NCI-H2196 treated with DMSO at 0.1 percent for 48 hours (cell line): Measurements from ENCODE around the gene PARD6B.
"Not testable (repeated sequence)": the region's sequence is repeated elsewhere in the genome, so short reads cannot be mapped to it uniquely, and the experiment has no call there.

Experiments
- DNase-seq: peaks from one replicate; lab custom pipeline; 2025; ENCODE audit not compliant: unreplicated experiment; lab: John Stamatoyannopoulos, UW

Gene PARD6B

DNA sequence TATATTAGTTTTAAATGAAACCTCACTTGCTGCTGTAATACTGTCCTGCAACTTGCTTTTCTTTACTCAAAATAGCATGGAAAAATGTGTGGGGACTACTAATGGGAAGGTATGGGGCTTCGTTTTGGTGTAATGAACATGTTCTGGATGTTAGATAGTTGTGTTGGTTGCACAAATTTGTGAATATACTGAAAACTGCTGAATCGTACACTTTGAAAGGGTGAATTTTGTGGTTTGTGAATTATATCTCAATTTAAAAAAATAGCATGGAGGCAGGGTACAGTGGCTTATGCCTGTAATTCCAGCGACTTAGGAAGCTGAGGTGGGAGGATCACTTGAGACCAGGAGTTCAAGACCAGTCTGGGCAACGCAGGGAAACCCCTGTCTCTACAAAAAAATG, 65.8 kb downstream of the PARD6B start:
- DNase-seq = no peak

DNA sequence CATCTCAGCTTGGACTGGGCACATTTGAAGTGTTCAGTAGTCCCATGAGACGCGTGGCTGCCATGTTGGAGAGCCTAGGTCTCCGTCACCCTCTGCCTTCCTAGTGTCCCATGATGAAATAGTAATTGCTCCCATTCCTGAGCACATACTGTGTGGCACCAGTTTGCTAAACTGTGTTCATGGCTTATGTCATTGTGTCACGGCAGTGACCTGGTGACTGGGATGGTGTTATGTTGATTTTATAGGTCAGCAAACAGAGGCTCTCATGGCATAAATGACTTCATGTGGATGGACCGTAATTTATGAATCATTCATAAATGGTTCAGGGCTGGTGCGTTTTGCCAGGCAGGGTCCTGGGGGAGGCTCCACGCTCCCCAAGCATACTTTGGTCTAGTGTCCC, 67.3 kb downstream of the PARD6B start:
- DNase-seq = no peak

DNA sequence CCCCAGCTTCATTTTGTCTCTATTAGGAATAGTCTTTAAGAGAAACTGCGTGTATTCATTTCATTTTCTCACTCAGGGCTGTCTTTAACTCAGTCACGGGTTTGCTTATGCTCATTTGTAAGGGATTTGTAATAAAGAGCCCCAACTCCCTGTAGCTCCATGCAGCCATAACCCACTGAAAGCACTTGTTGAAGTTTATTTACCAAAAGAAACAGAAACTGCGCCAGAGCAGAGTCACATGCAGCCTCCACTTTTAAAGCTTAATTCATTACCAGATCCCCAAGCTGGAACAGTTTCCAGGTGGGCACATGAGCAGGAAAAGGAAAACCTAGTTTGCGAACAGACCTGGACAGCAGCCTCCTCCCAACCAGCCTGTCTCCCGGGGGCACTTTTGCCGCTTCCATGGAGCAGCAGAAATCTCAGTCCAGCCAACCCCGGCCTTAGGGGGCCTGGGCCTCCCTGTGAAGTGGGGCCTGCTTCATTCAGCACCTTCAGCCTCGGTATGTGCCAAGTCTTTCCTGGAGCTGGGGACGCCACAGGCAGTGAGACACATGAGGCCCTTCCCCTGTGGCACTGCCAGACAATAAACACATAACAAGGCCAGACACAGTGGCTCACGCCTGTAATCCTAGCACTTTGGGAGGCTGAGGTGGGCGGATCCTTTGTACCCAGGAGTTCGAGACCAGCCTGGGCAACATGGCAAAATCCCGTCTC, 68.0 kb downstream of the PARD6B start:
- no peak for DNase-seq

DNA sequence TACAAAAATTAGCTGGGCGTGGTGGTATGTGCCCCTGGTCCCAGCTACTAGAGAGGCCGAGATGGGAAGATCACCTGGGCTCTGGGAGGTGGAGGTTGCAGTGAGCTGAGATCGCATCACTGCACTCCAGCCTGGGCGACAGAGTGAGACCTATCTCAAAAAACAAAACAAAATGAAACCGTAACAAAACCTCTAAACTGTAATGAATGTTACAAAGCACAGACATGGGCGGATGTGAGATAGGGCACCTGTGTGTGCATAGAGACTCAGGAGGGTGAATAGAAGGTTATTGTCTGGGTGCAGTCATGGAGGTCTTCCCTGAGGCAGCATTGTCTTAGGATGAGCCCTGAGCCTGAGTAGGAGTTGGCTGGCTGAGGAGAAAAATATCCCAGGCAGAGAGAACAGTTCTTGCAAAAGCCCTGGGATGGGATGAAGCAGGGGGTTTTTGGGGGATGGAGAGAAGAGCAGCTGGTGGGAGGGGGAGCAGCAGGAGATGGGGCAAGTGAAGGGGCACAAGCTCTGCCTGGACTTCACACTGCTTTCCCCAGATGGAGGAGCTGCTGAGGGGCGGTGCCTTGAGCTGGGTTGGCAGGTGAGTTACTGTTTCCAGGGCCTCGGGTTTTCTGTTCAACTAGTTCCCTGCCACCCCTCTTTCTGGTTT, 68.6 kb downstream of the PARD6B start:
- DNase-seq = no peak

DNA sequence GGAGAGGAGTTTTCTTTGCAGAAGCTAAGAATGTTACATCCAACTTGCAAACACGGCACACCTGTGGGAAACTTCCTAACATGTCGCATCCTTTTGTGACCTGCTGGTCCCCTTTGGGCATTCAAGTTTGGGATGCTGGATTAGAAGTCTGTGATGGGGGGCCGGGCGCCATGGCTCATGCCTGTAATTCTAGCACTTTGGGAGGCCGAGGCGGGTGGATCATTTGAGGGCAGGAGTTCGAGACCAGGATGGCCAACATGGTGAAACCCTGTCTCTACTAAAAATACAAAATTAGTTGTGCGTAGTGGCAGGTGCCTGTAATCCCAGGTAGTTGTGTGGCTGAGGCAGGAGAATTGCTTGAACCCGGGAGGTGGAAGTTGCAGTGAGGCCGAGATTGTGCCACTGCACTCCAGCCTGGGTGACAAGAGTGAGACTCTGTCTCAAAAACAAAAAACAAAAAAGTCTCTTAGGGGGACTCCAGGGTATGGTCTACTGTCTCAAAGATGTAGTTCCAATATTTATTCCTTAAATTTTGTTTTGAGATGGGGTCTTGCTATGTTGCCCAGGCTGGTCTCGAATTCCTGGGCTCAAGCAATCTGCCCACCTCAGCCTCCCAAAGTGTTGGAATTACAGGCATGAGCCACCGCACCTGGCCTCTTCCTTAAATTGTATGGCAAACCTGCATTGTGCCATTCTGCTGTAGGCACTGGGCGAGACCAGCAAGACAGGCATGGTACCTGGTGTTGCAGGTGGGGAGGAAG, 69.8 kb downstream of the PARD6B start:
- DNase-seq = not testable (repeated sequence)

DNA sequence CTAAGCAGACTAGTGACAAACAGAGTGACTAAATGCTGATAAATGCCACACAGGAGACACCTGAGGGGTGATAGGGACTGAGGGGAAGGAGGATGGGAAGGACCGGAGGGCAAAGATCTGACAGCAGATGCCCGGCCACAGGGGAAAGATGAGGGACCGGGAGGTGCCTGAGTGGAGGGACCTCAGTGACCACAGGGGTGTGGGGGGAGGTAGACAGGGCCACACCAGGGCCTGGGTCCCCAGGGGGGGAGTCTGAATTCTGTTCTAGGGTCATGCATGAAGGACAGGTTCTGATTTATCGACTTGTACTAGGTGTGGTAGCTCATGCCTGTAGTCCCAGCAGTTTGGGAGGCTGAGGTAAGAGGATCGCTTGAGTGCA, 70.4 kb downstream of the PARD6B start:
- no peak for DNase-seq

DNA sequence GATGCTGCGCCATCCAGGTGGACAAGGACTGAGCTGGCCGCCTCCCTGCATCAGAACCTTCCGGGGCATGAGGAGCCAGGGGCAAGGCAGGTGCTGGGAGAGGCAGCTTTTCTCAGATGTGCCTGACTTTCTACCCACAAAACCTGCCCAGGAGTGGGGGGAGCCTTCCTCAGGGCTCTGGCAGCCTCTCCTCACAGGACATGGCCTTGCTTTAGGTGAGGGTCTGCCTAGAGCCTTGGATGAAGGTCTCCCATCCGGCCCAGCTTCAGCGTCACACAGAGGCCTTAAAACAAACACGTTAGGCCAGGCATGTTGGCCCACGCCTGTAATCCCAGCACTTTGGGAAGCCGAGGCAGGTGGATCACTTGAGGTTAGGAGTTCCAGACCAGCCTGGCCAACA, 70.9 kb downstream of the PARD6B start:
- DNase-seq = no peak

DNA sequence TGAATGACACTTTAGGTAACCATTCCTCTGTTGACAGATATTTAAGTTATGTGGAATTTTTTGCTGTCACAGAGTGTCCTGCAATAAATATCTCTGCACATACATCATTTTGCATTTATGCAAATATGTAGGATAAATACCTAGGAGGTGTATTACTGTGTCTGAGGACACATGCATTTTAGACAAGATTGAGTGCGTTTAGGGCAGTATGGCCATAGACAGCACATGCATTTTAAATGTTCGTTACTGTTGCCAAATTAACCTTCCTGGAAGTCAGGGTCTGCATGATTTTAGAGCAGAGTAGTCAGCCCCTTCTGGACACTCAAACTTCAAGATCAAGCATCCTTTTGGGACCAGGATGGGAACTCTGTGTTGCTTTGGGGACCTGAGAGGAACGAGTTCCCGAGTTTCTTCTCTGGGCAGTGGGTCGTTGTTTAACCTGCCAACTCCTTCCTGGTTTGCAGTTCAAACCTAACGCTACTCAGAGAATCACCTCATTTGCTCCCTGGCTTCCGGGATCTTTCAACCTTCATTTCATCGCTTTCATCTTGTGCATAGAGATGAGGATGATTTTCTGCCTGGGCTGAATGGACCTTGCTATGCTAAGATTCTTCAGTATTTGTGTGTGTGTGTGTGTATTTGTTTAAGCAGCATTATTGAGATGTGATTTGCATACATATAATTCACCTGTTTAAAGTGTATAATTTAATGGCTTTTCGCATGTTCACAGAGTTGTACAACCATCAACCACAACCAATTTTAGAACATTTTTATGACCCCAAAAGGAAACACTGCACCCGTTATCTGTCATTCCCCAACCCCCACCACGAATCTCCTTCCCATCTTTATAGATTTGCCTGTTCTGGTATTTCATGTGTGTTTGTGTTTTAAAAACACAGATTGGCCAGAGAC, 73.3 kb downstream of the PARD6B start:
- no peak for DNase-seq

DNA sequence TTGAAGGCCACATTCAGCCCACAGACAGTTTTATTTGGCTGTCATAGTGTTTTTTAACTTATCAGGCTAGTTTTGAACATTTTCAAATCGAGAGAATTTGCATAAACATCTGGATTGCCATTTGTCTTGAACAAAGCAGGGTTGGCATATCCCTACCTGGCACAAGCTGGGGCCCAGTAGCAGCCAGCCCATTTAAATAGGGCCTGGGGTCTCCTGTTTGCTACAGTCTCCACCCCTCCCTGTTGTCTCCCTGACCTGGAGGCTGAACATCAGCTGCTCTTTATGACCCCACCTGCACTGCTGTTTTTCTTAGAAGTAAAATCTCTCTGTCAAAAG, 73.9 kb downstream of the PARD6B start:
- DNase-seq = no peak

DNA sequence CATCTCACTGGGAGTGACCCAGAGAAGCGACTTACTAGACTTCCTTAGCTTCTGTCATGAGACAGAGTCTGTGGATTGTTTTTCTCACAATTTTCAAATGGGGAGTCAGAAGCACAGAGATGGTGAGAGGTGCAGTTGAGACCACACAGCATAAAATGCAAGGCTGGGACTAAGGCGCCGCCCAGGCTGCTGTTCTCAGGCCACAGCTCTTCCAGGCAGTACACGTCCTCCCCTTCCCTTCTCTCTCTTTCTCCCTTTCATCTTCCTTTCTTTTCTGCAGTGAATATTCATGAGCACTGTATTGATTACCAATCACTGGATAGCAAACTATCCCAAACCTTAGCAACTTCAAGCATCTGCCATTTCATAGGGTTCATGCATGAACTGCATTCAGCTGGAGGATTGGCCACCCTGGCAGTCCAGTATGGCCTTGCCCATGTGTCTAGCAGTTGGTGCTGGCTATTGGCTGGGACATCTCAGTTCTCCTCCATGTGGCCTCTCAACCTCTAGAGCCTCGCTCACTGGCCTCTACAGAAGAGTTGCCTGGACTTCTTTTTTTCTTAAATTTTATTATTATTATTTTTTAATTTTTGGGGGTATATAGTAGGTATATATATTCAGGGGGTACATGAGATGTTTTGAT, 74.9 kb downstream of the PARD6B start:
- DNase-seq = no peak
